ENCODE data around the gene CD36. TPM values are rescaled to one million over a fixed set of nuclear protein-coding genes. Genes with fewer than 3 reads are reported as not detected.

The CD36 gene
- total and polyA plus RNA-seq, 5 experiments from 2014 or later: 0.49 to 4.0 (median 1.8) TPM; not detected in 1

DNA sequence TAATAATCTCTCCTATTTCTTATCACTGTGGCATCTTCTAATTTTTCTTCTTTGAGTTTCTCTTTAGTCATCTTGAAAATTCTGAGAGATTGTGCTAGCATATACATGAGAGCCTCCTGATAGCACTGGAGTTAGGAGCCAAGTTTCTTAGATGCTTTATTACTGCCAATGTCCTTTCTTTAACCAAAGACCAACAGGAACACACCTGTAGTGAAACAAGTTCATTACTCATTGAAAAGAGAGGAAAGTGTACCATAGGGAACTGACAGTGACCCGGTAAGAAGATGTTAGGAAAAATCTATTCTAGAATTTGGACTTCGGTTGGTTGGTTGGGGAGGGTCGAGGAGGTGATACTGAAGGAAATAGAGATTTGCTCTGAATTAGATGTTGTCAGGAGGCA is 27.1 kb upstream of the CD36 start:
- Mint-ChIP-seq H3K9me3 (no peaks in the 10 kb centered on the region), H3K27me3 (peaks cover 0 to 21% (median 0%) of the 10 kb centered on the region in 5 donors), H3K4me3 (no peak overlapping the region), H3K4me1 (no peaks in the 10 kb centered on the region), H3K27ac (no peak overlapping the region), H3K36me3 (no peaks in the 10 kb centered on the region)
- POLR2A ChIA-PET: no interaction called here
- ATAC-seq (no peak), DNase-seq (no peak)

DNA sequence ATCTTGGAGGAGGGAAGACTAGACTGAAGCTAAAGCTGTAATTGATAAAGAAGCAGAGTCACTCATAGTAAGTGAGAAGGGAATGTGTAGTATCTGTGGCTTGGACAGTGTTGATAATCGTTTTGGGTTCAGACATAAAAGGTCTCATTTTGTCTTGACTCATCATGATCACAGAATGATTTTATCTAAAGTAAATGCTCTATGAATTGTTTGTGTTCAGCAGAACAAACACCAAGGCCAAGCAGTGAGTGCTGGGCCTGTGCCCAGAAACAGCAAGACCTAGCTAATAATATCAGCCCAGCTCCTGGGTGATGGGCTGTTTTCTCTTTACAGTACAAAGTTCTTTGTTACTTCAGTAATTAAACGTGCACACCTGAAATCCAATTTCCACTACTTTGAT is 26.7 kb upstream of the CD36 start:
- ATAC-seq (no peak), DNase-seq (no peak)
- H3K27ac Mint-ChIP-seq: no peak overlapping the region
- peaks cover 0 to 18% (median 0%) of the 10 kb centered on the region in 5 donors for H3K27me3 Mint-ChIP-seq
- H3K36me3 Mint-ChIP-seq: no peaks in the 10 kb centered on the region
- H3K4me1 Mint-ChIP-seq: no peaks in the 10 kb centered on the region
- POLR2A ChIA-PET: no interaction called here
- no peaks in the 10 kb centered on the region for H3K9me3 Mint-ChIP-seq
- H3K4me3 Mint-ChIP-seq: no peak overlapping the region

GRCh38 chr7:80612880-80613279 is 25.6 kb upstream of the CD36 start:
- no peak overlapping the region for H3K27ac Mint-ChIP-seq
- no peak overlapping the region for H3K4me3 Mint-ChIP-seq
- no peaks in the 10 kb centered on the region for H3K4me1 Mint-ChIP-seq
- DNase-seq (no peak), ATAC-seq (no peak)
- POLR2A ChIA-PET: no interaction called here
- H3K27me3 Mint-ChIP-seq: peaks cover 0 to 16% (median 0%) of the 10 kb centered on the region in 5 donors
- no peaks in the 10 kb centered on the region for H3K36me3 Mint-ChIP-seq
- H3K9me3 Mint-ChIP-seq: no peaks in the 10 kb centered on the region

- DNase-seq (no peak), ATAC-seq (no peak)
- Mint-ChIP-seq H3K27me3 (peaks cover 0 to 16% (median 0%) of the 10 kb centered on the region in 5 donors), H3K4me1 (peaks cover 0 to 2% (median 0%) of the 10 kb centered on the region in 4 donors), H3K27ac (no peak overlapping the region), H3K9me3 (no peaks in the 10 kb centered on the region), H3K36me3 (no peaks in the 10 kb centered on the region), H3K4me3 (no peak overlapping the region)
- POLR2A ChIA-PET: no interaction called here
Observed at GRCh38 chr7:80613519-80613918, 24.9 kb upstream of the CD36 start.

DNA sequence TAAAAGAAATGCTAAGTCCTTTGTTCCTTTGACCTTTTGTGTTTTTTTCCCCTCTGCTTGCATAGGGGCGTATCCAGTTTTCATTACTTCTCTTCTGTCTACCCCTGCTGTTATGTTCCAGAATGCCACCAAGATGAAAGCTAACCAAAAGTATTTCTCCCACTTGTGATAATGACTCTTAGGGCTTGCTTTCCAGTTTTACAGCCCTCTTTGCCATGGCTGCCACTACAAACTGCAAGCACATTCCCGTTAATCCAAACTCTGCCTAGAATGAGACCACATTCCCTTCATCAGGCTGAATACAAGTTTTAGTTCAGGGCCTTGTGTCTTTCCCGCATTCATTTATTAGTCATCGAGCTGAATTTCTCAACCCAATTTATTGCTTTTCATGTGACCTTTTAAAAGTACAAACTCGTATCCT is 23.6 kb upstream of the CD36 start:
- Mint-ChIP-seq H3K27ac (no peak overlapping the region), H3K36me3 (no peaks in the 10 kb centered on the region), H3K4me1 (peaks cover 0 to 2% (median 0%) of the 10 kb centered on the region in 4 donors), H3K27me3 (peaks cover 0 to 16% (median 0%) of the 10 kb centered on the region in 5 donors), H3K9me3 (no peaks in the 10 kb centered on the region), H3K4me3 (no peak overlapping the region)
- DNase-seq: no peak
- ATAC-seq: no peak
- POLR2A ChIA-PET: no interaction called here

- ATAC-seq (no peak), DNase-seq (no peak)
- POLR2A ChIA-PET: no interaction called here
- Mint-ChIP-seq H3K36me3 (no peaks in the 10 kb centered on the region), H3K9me3 (no peaks in the 10 kb centered on the region), H3K4me3 (no peak overlapping the region), H3K27ac (no peak overlapping the region), H3K27me3 (peaks cover 0 to 14% (median 0%) of the 10 kb centered on the region in 5 donors), H3K4me1 (peaks cover 0 to 8% (median 0%) of the 10 kb centered on the region in 4 donors)
Observed at GRCh38 chr7:80618096-80618495, 20.3 kb upstream of the CD36 start.

DNA sequence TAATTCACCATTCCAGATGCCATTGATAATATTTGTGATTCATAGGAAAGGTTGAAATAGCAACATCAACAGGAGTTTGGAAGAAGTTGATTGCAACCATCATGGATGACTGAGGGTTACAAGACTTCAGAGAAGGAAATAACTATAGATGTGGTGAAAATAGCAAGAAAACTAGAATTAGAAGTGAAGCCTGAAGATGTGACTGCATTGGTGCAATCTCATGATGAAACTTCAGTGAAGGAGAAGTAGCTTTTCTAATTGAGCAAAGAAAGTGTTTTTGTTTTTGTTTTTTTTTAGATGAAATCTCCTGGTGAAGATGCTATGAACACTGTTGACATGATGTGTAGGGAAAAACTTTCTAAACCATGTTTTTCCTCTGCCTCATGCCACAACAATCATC is 18.7 kb upstream of the CD36 start:
- POLR2A ChIA-PET: no interaction called here
- H3K9me3 Mint-ChIP-seq: no peaks in the 10 kb centered on the region

DNA sequence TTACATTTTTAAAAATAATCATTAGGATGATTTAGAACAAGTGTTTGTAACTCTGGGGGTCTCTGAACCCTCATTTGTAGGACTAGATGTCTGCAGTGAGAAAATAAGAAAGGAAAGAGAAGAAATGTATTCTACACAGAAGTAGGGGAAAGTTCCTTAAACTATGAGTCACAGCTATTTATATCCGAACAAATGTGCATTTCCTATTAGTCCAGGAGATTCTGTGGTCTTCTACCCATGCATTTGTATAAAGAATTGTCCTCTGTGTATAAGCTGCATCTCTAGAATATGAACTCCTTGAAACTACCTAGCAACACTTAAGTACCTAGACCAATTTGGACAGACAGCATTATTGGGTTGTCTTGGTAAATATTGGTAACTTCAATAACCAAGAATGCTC is 15.9 kb upstream of the CD36 start:
- Mint-ChIP-seq H3K36me3 (no peaks in the 10 kb centered on the region), H3K27me3 (peaks cover 0 to 4% (median 0%) of the 10 kb centered on the region in 5 donors), H3K27ac (no peak overlapping the region), H3K9me3 (no peaks in the 10 kb centered on the region), H3K4me1 (peaks cover 0 to 8% (median 0%) of the 10 kb centered on the region in 4 donors), H3K4me3 (no peak overlapping the region)
- DNase-seq (no peak), ATAC-seq (no peak)
- POLR2A ChIA-PET: no interaction called here

More for the DNA sequence above, 18.7 kb upstream of the CD36 start:
- Mint-ChIP-seq H3K4me1 (peaks cover 0 to 8% (median 0%) of the 10 kb centered on the region in 4 donors), H3K27ac (no peak overlapping the region), H3K36me3 (no peaks in the 10 kb centered on the region), H3K4me3 (no peak overlapping the region), H3K27me3 (peaks cover 0 to 10% (median 0%) of the 10 kb centered on the region in 5 donors)
- no peak for ATAC-seq
- DNase-seq: no peak

DNA sequence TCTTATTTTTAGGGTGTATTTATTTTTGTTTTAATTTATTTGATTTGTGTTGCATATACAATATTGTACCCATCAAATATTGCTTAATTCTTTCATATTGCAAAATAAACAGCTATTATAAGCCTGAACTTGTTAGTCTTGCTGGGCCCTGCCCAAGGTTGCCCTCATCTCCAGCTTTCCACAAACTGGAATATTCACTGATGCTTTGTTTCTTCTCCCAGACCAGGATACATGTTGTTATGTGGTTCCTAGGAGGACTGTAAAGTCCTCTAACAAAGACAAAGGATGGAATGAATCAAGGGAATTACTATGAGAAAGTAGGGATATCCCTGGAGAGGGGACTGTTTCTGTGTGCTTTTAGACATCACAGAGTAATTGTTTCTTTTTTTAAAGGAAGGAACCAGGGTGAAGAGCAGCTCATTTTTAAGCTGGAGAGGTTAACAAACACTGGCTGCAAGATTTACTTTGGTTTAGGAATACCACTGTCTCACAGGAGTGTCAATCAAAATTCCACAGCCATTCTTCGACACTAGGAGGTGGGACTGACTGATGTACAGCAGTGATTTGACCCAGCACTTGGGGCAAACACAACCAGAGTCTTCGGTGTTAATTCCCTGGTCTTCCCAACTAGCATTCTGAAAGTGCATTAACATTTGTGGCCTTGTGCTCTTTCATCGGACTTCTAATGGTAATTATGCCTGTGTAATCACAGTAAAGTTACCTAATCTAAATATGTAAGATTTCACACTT is 14.8 kb upstream of the CD36 start:
- Mint-ChIP-seq H3K4me3 (no peak overlapping the region), H3K4me1 (peaks cover 0 to 6% (median 0%) of the 10 kb centered on the region in 4 donors), H3K9me3 (no peaks in the 10 kb centered on the region), H3K36me3 (no peaks in the 10 kb centered on the region), H3K27me3 (peaks cover 0 to 4% (median 0%) of the 10 kb centered on the region in 5 donors), H3K27ac (no peak overlapping the region)
- ATAC-seq: no peak
- DNase-seq: no peak
- POLR2A ChIA-PET: no interaction called here

DNA sequence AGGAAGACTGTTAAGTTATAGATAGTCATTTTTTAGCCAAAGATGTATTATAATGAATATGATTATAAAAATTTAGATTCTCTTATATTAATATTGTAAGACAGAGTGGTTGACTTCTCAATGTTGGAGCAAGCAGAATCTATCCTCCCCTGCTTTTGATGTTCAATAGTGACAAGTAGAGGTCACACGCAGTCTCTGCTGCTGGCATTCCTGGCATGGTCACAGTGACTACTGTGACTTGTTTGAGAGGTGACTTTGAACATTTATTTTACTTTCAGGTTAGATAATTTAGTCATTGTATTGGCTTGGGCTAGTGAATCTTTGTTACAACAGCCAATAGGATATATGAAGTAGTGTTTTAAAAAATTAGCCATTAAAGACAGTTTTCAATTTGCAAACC is 13.7 kb upstream of the CD36 start:
- ATAC-seq: no peak
- Mint-ChIP-seq H3K36me3 (no peaks in the 10 kb centered on the region), H3K27ac (no peak overlapping the region), H3K27me3 (peaks cover 0 to 4% (median 0%) of the 10 kb centered on the region in 5 donors), H3K4me3 (no peak overlapping the region), H3K4me1 (peaks cover 0 to 6% (median 0%) of the 10 kb centered on the region in 4 donors), H3K9me3 (no peaks in the 10 kb centered on the region)
- POLR2A ChIA-PET: no interaction called here
- DNase-seq: no peak

- peaks cover 0 to 1% (median 0%) of the 10 kb centered on the region in 5 donors for H3K27me3 Mint-ChIP-seq
- H3K4me3 Mint-ChIP-seq: no peak overlapping the region
- POLR2A ChIA-PET: no interaction called here
- H3K27ac Mint-ChIP-seq: no peak overlapping the region
- H3K36me3 Mint-ChIP-seq: no peaks in the 10 kb centered on the region
- H3K9me3 Mint-ChIP-seq: no peaks in the 10 kb centered on the region
- peaks cover 0 to 6% (median 0%) of the 10 kb centered on the region in 4 donors for H3K4me1 Mint-ChIP-seq
- DNase-seq (no peak), ATAC-seq (no peak)
Observed at GRCh38 chr7:80629023-80629422, 9.4 kb upstream of the CD36 start.

GRCh38 chr7:80630608-80631405 is 7.6 kb upstream of the CD36 start:
- DNase-seq (no peak), ATAC-seq (no peak)
- Mint-ChIP-seq H3K36me3 (no peaks in the 10 kb centered on the region), H3K27me3 (peaks cover 0 to 1% (median 0%) of the 10 kb centered on the region in 5 donors), H3K27ac (no peak overlapping the region), H3K9me3 (no peaks in the 10 kb centered on the region), H3K4me1 (peaks cover 0 to 6% (median 0%) of the 10 kb centered on the region in 4 donors), H3K4me3 (no peak overlapping the region)
- POLR2A ChIA-PET: no interaction called here

GRCh38 chr7:80631421-80631820 is 7.0 kb upstream of the CD36 start:
- no peaks in the 10 kb centered on the region for H3K36me3 Mint-ChIP-seq
- no peak overlapping the region for H3K27ac Mint-ChIP-seq
- no peak for ATAC-seq
- no peaks in the 10 kb centered on the region for H3K9me3 Mint-ChIP-seq
- DNase-seq: no peak
- H3K27me3 Mint-ChIP-seq: peaks cover 0 to 1% (median 0%) of the 10 kb centered on the region in 5 donors
- POLR2A ChIA-PET: no interaction called here
- H3K4me3 Mint-ChIP-seq: no peak overlapping the region
- H3K4me1 Mint-ChIP-seq: peaks cover 0 to 6% (median 0%) of the 10 kb centered on the region in 4 donors

All from naive thymus-derived CD8-positive, alpha-beta T cell (primary cell).